Gastroesophageal sphincter (tissue), 3 donors: Measurements from ENCODE around the gene CD79B.

ENCODE experiments used
- CTCF ChIP-seq, 4 experiments: fragments of 200-600 bp in 2 of 4; fragments of 450-650 bp in 2 of 4; sonication (generic) in 1 of 4; IDR thresholded peaks; one replicate each; pipeline ENCODE4 v1.5.1; 2017 to 2019; ENCODE audit warnings: antibody characterized with exemption in 4 of 4, mild to moderate bottlenecking in 2 of 4, moderate library complexity in 2 of 4
- EP300 ChIP-seq: sonication (generic); formaldehyde crosslinking; IDR thresholded peaks from one replicate; pipeline ENCODE4 v1.6.1; 2017; ENCODE audit warnings: antibody characterized with exemption, mild to moderate bottlenecking
- POLR2A ChIP-seq, 2 donors: fragments of 450-650 bp; IDR thresholded peaks; one replicate each; pipeline ENCODE4 v1.6.1; 2017; ENCODE audit warnings: antibody characterized with exemption in 2 of 2, mild to moderate bottlenecking in 2 of 2, moderate library complexity in 1 of 2
- POLR2AphosphoS5 ChIP-seq: sonication (generic); formaldehyde crosslinking; IDR thresholded peaks from one replicate; pipeline ENCODE4 v1.6.1; 2017; ENCODE audit warnings: antibody characterized with exemption

DNA sequence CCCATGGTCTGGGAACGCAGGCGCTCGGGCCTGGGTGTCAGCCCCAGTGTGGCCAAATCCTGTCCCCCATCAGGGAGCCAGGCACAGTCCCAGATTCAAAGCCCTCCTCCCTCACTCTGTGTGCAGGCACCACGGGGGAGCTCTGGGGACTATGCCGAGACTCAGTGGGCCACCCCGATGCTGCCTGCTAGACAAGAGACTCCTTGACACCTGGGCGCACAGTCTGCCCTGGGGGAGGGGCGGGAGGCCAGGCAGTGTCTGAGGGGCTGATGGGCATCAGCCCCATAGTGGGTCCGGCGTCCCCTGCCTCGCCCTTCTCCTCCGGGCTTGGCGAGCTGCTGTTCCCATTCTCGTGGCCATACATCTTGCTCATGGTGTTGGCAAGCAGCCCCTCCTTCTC, 8.5 kb upstream of the CD79B start:
- TF ChIP-seq CTCF (IDR thresholded peaks at IDR 0.05), result no peak
- TF ChIP-seq POLR2A (IDR thresholded peaks at IDR 0.05), result no peak
- TF ChIP-seq POLR2AphosphoS5, result no peak
- no peak for TF ChIP-seq EP300
